ENCODE data around the gene SNX1.

- TF ChIP-seq POLR2AphosphoS5 (IDR thresholded peaks at IDR 0.05; ENCODE audit: low read depth, low read length), result no peak
- no peak for TF ChIP-seq POLR2A (IDR thresholded peaks at IDR 0.05; ENCODE audit: low read depth, low read length)
Observed at GRCh38 chr15:64070965-64071851, 24.6 kb upstream of the SNX1 start.

Measured in GM12892 (cell line).